Measurements from ENCODE around the gene HOXA4. TPM values are rescaled to one million over a fixed set of nuclear protein-coding genes. Genes with fewer than 3 reads are reported as not detected.

Gene HOXA4
- total RNA-seq, 4 donors from 2014 or later, result 0.56 to 2.1 (median 1.3) TPM

- no peaks in the 10 kb centered on the region for H3K36me3 ChIP-seq
- no peak for TF ChIP-seq CTCF (IDR thresholded peaks at IDR 0.05)
- TF ChIP-seq POLR2A (IDR thresholded peaks at IDR 0.05), result no peak
- H3K4me3 ChIP-seq (replicated peaks in 1 of 3), result no peak overlapping the region
- no peak overlapping the region for H3K27ac ChIP-seq
- peaks cover 83% of the 10 kb centered on the region for H3K27me3 ChIP-seq
- H3K9me3 ChIP-seq, result no peaks in the 10 kb centered on the region
- DNase-seq, result peak; percentile 41 to 59
- peaks cover 18 to 34% of the 10 kb centered on the region in 2 donors for H3K4me1 ChIP-seq
- intact Hi-C loops (cut with DNase I), result loop anchor here (5.0 kb wide), 1 partner anchor 288 kb away; no protein-coding TSS in a partner anchor
- WGBS, 2 donors, result 10 to 16% methylated on average over 48 of the region's 48 CpGs
Measured at GRCh38 chr7:27154901-27155815, 24.6 kb upstream of the HOXA4 start.

GRCh38 chr7:27154369-27154768 lies 23.8 kb upstream of the HOXA4 start:
- peaks cover 18 to 34% of the 10 kb centered on the region in 2 donors for H3K4me1 ChIP-seq
- 31 to 36% methylated on average over 9 to 10 of the region's 10 CpGs for WGBS, 2 donors
- TF ChIP-seq POLR2A (IDR thresholded peaks at IDR 0.05) (no peak), CTCF (IDR thresholded peaks at IDR 0.05) (no peak)
- peaks cover 84% of the 10 kb centered on the region for H3K27me3 ChIP-seq
- no peak overlapping the region for H3K4me3 ChIP-seq (replicated peaks in 1 of 3)
- H3K36me3 ChIP-seq, result no peaks in the 10 kb centered on the region
- intact Hi-C loops (cut with DNase I), result loop anchor here (5.0 kb wide), 1 partner anchor 287 kb away; no protein-coding TSS in a partner anchor
- no peaks in the 10 kb centered on the region for H3K9me3 ChIP-seq
- DNase-seq, result no peak
- H3K27ac ChIP-seq, result no peak overlapping the region

- TF ChIP-seq CTCF (IDR thresholded peaks at IDR 0.05) (no peak), POLR2A (IDR thresholded peaks at IDR 0.05) (no peak)
- H3K27me3 ChIP-seq, result peaks cover 87% of the 10 kb centered on the region
- DNase-seq, result no peak
- no peaks in the 10 kb centered on the region for H3K36me3 ChIP-seq
- no peak overlapping the region for H3K27ac ChIP-seq
- H3K4me3 ChIP-seq (replicated peaks in 1 of 3), result no peak overlapping the region
- H3K4me1 ChIP-seq, result peaks cover 18 to 34% of the 10 kb centered on the region in 2 donors
- 28 to 35% methylated on average over 3 of the region's 3 CpGs for WGBS, 2 donors
- intact Hi-C loops (cut with DNase I), result loop anchor here (5.0 kb wide), 1 partner anchor 286 kb away; no protein-coding TSS in a partner anchor
- H3K9me3 ChIP-seq, result no peaks in the 10 kb centered on the region
Measured at GRCh38 chr7:27153526-27153925, 23.0 kb upstream of the HOXA4 start.

- H3K27ac ChIP-seq, result peak overlapping the region in 1 of 3 donors; percentile 0
- no peak overlapping the region for H3K4me3 ChIP-seq (replicated peaks in 1 of 3)
- no peaks in the 10 kb centered on the region for H3K9me3 ChIP-seq
- peaks cover 19 to 37% of the 10 kb centered on the region in 2 donors for H3K4me1 ChIP-seq
- intact Hi-C loops (cut with DNase I), result loop anchor here (5.0 kb wide), 1 partner anchor 286 kb away; no protein-coding TSS in a partner anchor
- TF ChIP-seq POLR2A (IDR thresholded peaks at IDR 0.05), result no peak
- DNase-seq, result no peak
- H3K36me3 ChIP-seq, result no peaks in the 10 kb centered on the region
- 18% methylated on average over 15 of the region's 22 CpGs for whole genome bisulfite sequencing, 2 donors
- H3K27me3 ChIP-seq, result peaks cover 88% of the 10 kb centered on the region
Measured at GRCh38 chr7:27152816-27153442, 22.4 kb upstream of the HOXA4 start.

- intact Hi-C loops (cut with DNase I), result loop anchor here (5.0 kb wide), 1 partner anchor 285 kb away; no protein-coding TSS in a partner anchor
- no peak for DNase-seq
- no peaks in the 10 kb centered on the region for H3K9me3 ChIP-seq
- 6 to 10% methylated on average over 39 of the region's 53 CpGs for WGBS, 2 donors
- H3K4me1 ChIP-seq, result peaks cover 21 to 41% of the 10 kb centered on the region in 2 donors
- no peak for TF ChIP-seq POLR2A (IDR thresholded peaks at IDR 0.05)
- no peak for TF ChIP-seq CTCF (IDR thresholded peaks at IDR 0.05)
- H3K27me3 ChIP-seq, result peaks cover 92% of the 10 kb centered on the region
- no peaks in the 10 kb centered on the region for H3K36me3 ChIP-seq
- H3K4me3 ChIP-seq (replicated peaks in 1 of 3), result no peak within 1 kb of the TSS
- H3K27ac ChIP-seq, result peak within 1 kb of the TSS in 1 of 3 donors; percentile 0
Measured at GRCh38 chr7:27151931-27152815, 21.6 kb upstream of the HOXA4 start, which contains the start of gene HOXA3. HOXA3 (minus strand) TSS chr7:27152583; CDS start chr7:27110640, 41,943 bp downstream.
